SW480 (cell line): ENCODE measurements around the gene FASTK.
"Not testable (repeated sequence)": the region's sequence is repeated elsewhere in the genome, so short reads cannot be mapped to it uniquely, and the experiment has no call there.

Experiments used
- DNase-seq: peaks from one replicate; pipeline ENCODE4 v3.0.0-alpha.2; 2016; ENCODE audit warnings: low spot score

Gene FASTK

DNA sequence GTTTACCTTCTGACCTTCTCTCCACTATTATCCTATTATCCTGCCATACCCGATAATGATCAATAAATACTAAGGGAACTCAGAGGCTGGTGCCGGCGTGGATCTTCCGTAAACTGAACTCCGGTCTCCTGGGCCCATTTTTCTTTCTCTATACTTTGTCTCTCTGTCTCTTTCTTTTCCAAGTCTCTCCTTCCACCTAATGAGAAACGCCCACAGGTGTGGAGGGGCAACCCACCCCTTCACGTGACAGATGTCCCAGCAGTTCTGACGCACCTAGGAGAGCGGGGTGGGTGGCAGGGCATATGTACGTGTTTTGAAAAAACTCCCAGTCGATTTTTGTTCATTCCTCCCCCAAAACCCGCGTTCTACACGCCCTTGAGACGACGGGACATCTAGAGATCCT lies 52.9 kb downstream of the FASTK start:
- DNase-seq = not testable (repeated sequence)

DNA sequence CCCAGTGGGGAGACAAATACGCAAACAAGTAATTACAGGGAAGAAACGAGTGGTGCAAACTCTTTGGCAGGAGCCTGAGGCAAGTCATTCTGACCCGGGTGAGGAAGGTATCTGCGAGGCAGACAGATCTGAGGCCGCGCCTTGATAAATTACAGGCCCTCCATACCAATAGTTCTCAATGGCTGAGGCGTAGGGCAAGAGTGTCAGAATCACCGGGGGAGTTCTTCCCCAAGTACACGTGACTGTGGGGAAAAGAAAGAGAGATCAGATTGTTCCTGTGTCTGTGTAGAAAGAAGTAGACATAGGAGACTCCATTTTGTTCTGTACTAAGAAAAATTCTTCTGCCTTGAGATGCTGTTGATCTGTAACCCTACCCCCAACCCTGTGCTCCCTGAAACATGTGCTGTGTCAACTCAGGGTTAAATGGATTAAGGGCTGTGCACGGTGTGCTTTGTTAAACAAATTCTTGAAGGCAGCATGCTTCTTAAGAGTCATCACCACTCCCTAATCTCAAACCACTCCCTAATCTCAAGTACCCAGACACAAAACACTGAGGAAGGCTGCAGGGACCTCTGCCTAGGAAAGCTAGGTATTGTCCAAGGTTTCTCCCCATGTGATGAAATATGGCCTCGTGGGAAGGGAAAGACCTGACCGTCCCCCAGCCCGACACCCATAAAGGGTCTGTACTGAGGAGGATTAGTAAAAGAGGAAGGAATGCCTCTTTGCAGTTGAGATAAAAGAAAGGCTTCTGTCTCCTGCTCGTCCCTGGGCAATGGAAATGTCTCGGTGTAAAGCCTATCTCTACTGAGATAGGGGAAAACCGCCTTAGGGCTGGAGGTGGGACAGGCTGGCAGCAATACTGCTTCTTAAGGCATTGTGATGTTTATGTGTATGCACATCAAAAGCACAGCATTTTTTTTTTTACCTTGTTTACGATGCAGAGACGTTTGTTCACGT lies 53.6 kb downstream of the FASTK start:
- not testable (repeated sequence) for DNase-seq
